K562 treated with DMSO at 1 percent for 12 hours (cell line): ENCODE data around the gene MS4A7. TPM values are rescaled to one million over a fixed set of nuclear protein-coding genes. Genes with fewer than 3 reads are reported as not detected.

Source experiments
- total RNA-seq: library from RNA; unstranded; fragments of 300-600 nt; gene quantifications from 2 replicates; pipeline ENCODE4 v1.2.3, GENCODE V29; 2022; ENCODE audit not compliant: insufficient read depth

MS4A7 gene
- total RNA-seq = not detected in 2 replicates

GRCh38 chr11:60378354-60378753 lies at the start of gene MS4A7:
Gene MS4A7, plus strand, starts transcription at chr11:60378532. Its CDS starts 4,610 bp downstream, at chr11:60383142.

GRCh38 chr11:60396382-60396781 lies 18.1 kb downstream of the MS4A7 start, which contains the start of gene MS4A14:
Gene MS4A14, plus strand, starts transcription at chr11:60396459. Its CDS starts 120 bp downstream, at chr11:60396579.

GRCh38 chr11:60429272-60429671 lies 50.9 kb downstream of the MS4A7 start, which contains the start of gene MS4A5:
Gene MS4A5, plus strand, starts transcription at chr11:60429572. Its CDS starts 103 bp downstream, at chr11:60429675.

Other genes with a start within 250 kb of the MS4A7 start
- gene MS4A6A, start 195.4 kb upstream of the MS4A7 start, total RNA-seq = not detected in 2 replicates
- gene MS4A4E, start 135.4 kb upstream of the MS4A7 start, total RNA-seq = 0.72 TPM in 1 of 2 replicates, not detected in the other
- 1.9 TPM in 1 of 2 replicates, not detected in the other for gene MS4A4A, start 97.9 kb upstream of the MS4A7 start, total RNA-seq
- not detected in 2 replicates for gene MS4A6E, start 51.3 kb upstream of the MS4A7 start, total RNA-seq
- not detected in 2 replicates for gene MS4A14, start 17.9 kb downstream of the MS4A7 start, total RNA-seq
- gene MS4A5, start 51.0 kb downstream of the MS4A7 start, total RNA-seq = not detected in 2 replicates
- gene MS4A1, start 77.3 kb downstream of the MS4A7 start, total RNA-seq = not detected in 2 replicates
- not detected in 2 replicates for gene MS4A12, start 114.2 kb downstream of the MS4A7 start, total RNA-seq
- not detected in 2 replicates for gene MS4A13, start 136.9 kb downstream of the MS4A7 start, total RNA-seq